Activated CD4-positive, alpha-beta T cell treated with anti-CD3 and anti-CD28 coated beads for 48 hours (primary cell): ENCODE measurements around the gene STS.
"Not testable (repeated sequence)": the region's sequence is repeated elsewhere in the genome, so short reads cannot be mapped to it uniquely, and the experiment has no call there.

ENCODE experiments used
- DNase-seq: peaks from one replicate; pipeline ENCODE4 v3.0.0-alpha.2; 2020

The STS gene

GRCh38 chrX:7139202-7140081 is 8.1 kb upstream of the STS start:
- DNase-seq: no peak

GRCh38 chrX:7143076-7143475 is 4.4 kb upstream of the STS start:
- no peak for DNase-seq

DNA sequence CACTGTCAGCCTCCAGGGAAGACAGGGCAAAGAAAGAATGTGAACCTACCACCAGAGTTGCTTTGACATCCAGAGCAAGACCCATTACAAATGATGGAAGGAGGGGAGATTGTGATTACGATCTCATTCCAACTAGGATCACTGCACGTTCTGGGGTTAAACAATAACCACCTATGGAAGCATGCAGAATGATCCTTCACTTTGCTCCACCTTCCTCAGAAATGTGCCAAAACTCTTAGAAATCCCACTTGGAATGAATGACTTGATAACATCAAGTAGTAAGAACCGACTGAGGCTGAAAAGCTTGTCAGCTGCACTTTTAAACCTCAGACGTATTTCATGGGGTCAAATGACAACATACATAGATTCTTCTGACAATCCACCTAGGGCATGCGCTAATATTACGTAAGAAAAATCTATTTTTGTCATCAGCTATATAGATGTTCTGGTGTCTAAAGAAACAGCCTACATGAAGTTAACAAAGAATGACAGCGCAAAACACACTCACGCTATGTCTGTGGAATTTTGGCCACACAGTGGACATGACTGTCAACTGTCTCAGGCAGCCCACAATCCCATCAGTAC is 3.5 kb upstream of the STS start:
- no peak for DNase-seq

- DNase-seq: no peak
Observed at GRCh38 chrX:7145454-7145853, 2.1 kb upstream of the STS start.

- DNase-seq: no peak
Observed at GRCh38 chrX:7146020-7146702, 1.4 kb upstream of the STS start.

DNA sequence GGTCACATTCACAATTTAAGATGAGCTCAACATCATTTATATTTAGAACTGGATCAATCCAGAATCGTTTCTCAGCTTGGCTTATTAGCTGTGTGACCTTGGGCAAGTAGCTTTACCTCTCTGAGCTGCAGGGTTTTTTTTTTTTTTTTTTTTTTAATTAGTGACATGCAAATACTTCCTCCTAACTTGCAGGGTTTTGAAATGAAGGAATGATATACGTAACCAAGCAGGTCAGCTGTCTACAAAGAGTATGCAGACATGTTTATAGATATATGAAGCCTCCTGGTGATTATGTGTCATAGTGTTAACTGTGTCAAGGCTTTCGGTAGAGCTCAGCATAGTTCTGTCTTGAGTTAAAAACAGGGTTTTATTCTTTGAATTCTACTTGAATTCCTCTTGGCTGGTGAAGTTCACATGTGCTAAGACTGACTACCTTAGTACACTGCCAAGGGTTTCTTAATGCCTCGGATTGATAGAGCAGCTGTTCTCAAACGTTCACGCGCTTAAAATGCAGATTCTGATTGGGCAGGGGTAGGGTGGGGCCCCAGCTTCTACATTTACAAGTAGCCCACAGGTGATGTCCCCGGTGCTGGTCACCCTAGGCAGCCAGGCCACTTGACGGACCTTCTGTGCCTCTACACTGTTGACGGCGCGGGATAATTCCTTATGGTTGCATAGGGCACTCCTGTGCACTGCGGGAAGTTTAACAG is 654 bp upstream of the STS start:
- peak; percentile 8 for DNase-seq

GRCh38 chrX:7147978-7148854 is 704 bp downstream of the STS start, which contains the start of gene PUDP:
Gene PUDP, minus strand, starts transcription at chrX:7148153. Its CDS starts 40 bp downstream, at chrX:7148113.
- DNase-seq: peak; percentile 84

GRCh38 chrX:7149411-7149810 is 1.9 kb downstream of the STS start:
- no peak for DNase-seq

DNA sequence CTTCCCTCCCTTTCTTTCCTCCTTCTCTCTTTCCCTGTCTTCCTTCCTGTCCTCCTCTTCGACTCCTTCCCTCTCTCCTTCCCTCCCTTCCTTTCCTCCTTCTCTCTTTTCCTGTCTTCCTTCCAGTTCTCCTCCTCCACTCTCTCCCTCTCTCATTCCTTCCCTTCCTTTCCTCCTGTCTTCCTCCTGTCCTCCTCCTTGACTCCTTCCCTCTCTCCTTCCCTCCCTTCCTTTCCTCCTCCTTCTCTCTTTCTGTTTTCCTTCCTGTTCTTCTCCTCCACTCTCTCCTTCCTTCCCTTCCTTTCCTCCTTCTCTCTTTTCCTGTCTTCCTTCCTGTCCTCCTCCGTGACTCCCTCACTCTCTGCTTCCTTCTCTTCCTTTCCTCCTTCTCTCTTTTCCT is 5.7 kb downstream of the STS start:
- DNase-seq: no peak

DNA sequence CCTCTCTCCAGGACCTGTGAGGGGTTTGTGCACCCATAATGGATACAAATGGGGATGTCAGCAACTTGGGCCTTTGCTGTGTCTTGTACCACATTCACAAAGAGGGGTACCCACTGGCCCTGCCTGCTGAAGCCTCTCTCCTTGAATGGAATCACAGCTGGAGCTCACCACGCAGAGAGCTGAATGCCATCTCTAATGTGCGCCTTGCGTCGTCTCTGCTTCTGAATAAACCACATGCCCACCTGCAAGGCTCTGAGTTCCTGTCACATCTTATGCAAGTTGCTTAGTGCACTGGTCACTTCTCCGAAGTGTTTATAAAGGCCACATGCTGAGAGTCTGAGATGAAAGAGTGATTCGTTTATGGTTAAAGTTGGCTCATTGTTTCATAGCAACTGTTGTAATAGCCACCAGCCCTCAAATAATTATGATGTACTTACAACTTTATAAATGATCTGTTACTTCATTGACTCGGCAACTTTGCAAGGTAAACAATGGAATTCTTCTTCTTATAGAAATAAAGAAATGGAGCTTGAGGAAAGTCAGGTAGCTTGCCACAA is 6.6 kb downstream of the STS start:
- no peak for DNase-seq

DNA sequence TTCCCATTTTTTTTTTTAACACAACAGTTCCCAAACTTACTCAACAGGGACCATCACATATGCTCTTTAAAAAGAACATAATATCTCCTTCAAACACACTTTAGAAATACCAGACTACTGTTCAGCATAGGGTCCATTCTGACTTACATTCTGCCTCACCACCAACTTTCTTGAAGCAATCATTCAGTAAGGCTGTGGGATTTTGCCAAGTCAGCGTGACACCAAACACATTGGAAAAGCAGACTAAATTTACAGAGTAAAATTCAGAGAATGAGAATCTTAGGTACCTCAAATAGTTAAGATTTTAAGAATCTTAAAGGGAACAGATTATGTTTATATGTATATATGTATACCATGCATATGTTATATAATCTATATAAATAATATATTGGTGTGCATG is 7.7 kb downstream of the STS start:
- DNase-seq: no peak

GRCh38 chrX:7156879-7157278 is 9.4 kb downstream of the STS start:
- DNase-seq: no peak

DNA sequence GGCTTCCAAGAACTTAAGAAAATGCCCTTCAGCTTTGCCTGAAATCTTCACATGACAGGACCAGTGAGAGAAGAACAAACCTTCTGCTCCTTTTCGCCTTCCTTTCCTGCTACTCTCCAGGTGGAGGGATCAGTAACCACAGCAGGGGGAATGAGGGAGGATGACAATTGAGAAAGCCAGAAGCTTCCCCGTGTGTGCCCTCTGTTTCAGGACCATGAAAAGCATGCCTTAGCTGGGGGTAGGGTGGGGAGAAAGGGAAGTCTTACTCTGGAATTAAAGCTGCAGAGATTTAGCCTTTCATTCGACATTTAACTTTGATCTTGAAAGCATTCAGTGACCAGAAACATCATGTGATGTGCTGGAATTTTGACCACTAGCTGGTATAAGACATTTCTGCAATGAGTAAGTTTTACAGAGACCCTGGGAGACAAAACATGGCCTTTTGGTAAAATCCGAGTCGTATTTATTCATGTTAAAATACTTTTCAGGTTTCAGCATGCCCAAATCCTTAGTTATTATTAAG is 11.0 kb downstream of the STS start:
- DNase-seq: no peak

DNA sequence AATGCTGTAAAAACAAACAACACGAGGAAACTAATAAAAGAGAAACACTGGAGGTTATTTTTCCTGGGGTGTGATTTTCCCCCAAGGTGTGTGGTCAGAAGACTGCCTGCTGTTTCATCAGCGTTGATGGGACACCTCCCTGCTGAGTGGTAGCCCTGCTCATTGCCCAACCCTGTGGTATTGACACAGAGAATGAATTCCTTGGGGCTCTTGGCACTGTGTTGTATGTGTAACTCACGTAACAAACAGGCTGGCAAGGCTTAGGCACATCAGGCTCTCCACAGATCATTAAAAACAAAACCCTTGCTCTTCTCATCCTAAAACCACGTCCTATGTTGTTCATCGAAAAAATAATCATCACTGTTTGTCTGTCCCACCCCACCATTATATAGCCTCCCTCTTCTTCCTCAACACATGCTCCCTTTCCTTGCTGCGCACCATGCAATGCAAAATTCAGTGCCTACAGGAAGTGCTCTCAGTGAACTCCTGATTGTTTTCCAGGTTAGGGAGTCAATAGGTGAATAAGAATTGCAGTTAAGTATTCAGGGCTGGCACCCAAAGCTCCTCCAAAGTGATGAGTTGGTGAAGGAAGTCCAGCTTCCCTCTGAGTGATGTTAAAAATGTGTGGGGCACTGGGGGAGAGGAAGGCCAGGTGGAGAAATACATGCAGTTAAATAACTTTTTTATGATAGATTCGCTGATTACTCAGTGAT is 11.8 kb downstream of the STS start:
- no peak for DNase-seq

DNA sequence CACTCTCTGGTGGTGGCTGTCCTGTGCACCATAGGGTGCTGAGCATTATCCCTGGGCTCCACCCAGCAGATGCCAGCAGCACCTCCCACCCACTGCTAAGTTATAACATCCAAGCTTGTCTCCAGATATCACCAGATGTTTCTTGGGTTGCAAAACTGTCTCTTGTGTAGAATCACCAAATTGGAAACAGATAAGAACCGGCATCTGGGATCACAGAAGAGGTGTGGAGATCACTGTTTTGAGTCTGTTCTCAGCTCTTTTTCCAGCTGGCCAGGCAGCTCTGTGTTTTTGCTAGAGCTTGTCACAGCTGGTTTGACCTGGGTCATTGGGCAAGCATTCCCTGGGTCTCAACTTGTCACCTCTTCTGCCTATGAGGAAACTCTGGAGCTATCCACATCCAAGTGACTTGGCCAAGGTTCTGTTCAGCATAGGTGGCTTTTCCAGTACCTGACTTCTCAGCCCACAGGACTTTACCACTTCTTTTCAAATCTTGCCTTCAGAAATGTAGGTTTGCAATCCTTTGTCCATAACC is 15.7 kb downstream of the STS start:
- no peak for DNase-seq

GRCh38 chrX:7164174-7164573 is 16.7 kb downstream of the STS start:
- DNase-seq: no peak

DNA sequence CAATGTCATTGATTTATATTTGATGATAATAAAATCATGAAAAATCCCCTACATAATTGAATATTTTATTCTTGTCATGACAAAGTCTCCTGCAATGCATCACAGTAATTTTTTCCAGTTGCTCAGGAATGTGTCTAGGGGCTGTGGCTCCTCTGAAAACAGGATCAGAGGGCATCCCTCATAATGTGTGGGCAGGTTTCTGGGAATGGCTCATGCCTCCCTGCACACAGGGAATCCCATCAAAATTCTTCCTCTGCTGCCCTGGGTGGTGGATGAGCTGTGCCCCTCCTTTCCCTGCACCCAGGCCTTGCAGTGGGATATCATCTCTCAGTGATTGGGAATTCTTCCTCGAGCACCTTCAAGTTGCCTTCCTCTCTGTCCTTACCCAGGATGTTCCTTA is 20.9 kb downstream of the STS start:
- DNase-seq: no peak

DNA sequence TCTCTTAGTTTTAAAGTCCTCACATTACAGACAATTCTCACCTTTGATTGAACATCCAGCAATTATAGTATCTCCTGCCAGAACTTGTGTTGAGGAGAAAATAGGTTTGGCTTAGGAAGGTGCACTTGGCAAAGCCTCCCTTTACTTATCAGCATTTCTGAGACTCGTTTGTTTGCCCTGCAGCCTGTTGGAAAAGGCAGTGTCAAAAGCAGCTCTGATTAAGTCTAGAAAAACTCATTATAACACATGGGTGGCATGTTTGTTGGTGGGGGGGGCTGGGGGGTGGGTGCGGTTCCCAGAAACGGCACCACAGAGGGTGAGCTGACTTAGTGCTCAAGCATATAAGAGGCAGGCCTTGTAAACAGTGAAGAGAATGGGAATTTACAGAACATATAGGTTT is 22.1 kb downstream of the STS start:
- no peak for DNase-seq

GRCh38 chrX:7170898-7171297 is 23.4 kb downstream of the STS start:
- DNase-seq: peak; percentile 38

DNA sequence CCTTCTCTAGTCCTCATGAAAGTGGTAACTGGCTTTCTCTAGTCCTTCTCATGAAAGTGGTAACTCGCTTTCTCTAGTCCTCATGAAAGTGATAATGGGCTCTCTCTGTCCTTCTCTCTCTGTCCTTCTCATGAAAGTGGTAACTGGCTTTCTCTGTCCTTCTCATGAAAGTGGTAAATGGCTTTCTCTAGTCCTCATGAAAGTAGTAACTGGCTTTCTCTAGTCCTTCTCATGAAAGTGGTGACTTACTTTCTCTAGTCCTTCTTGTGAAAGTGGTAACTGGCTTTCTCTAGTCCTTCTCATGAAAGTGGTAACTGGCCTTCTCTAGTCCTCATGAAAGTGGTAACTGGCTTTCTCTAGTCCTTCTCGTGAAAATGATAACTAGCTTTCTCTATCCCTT is 31.3 kb downstream of the STS start:
- not testable (repeated sequence) for DNase-seq

DNA sequence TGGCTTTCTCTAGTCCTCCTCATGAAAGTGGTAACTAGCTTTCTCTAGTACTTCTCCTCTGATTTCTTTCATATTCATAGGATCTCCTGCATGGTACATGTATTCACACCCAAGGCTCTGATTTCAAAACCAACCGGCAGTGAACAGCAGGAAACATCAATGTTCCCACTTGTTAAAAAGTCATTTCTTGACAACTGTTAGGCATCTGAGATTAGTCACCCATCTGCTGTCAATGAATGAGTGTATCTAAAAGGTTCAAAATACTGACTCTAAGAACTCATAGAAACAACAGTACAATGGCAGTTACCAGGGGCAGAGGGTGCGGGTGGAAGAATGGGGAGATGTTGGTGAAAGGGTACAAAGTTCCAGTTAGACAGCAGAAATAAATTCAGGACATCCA is 31.9 kb downstream of the STS start:
- DNase-seq: no peak
